CD4-positive, alpha-beta T cell (primary cell): ENCODE results near the gene E2F4. TPM values are rescaled to one million over a fixed set of nuclear protein-coding genes. Genes with fewer than 3 reads are reported as not detected.
A peak's percentile ranks its signal among the peaks of the same experiment; 100 is the strongest.

Experiments used
- ATAC-seq: fragments of 200-7000 bp; cut with Tn5 transposase; one replicate; pipeline ENCODE4 v1.10.0; 2022; ENCODE audit warnings: mild to moderate bottlenecking; ENCODE audit not compliant: poor library complexity
- CTCF ChIA-PET: fragments of 350-600 bp; sonication (Branson Sonifier 250); formaldehyde crosslinking; loops from one replicate; lab custom pipeline; 2021; ENCODE audit warnings: antibody characterized with exemption, inconsistent platforms; lab: Charles Lee
- POLR2A ChIA-PET: fragments of 350-600 bp; sonication (Branson Sonifier 250); formaldehyde crosslinking; loops from one replicate; lab custom pipeline; 2021; ENCODE audit warnings: antibody characterized with exemption, inconsistent platforms; lab: Charles Lee
- DNase-seq, 14 experiments: peaks; one replicate each; pipeline ENCODE4 v3.0.0-alpha.2; 2013 to 2020; ENCODE audit warnings: mixed read lengths in 2 of 14
- H3K27ac ChIP-seq, 2 donors: one replicate each; pipeline versions ENCODE4 v1.5.1 to v1.7.0; 2013; ENCODE audit warnings: low read length in 2 of 2, low read depth in 1 of 2, mild to moderate bottlenecking in 1 of 2
- H3K27me3 ChIP-seq, 2 experiments: 1 replicate in 1 of 2; 2 replicates in 1 of 2; pipeline versions ENCODE4 v1.6.1 to v1.7.0; 2013; ENCODE audit warnings: low read length in 2 of 2, control low read depth in 1 of 2, mild to moderate bottlenecking in 1 of 2, moderate library complexity in 1 of 2; ENCODE audit not compliant: insufficient read depth in 2 of 2, control insufficient read depth in 1 of 2
- H3K36me3 ChIP-seq: one replicate; pipeline ENCODE4 v1.6.1; 2013; ENCODE audit warnings: low read length, control low read depth; ENCODE audit not compliant: insufficient read depth
- H3K4me1 ChIP-seq: one replicate; pipeline ENCODE4 v1.6.1; 2013; ENCODE audit warnings: low read length, control low read depth; ENCODE audit not compliant: insufficient read depth
- H3K4me3 ChIP-seq: one replicate; pipeline ENCODE4 v1.5.1; 2013; ENCODE audit warnings: mild to moderate bottlenecking, low read length, moderate library complexity
- H3K9me3 ChIP-seq, 2 experiments: 1 replicate in 1 of 2; 2 replicates in 1 of 2; pipeline versions ENCODE4 v1.6.1 to v1.7.0; 2013; ENCODE audit warnings: low read length in 2 of 2, mild to moderate bottlenecking in 2 of 2, control low read depth in 1 of 2, moderate library complexity in 1 of 2; ENCODE audit not compliant: control insufficient read depth in 1 of 2, insufficient read depth in 1 of 2
- H3K27ac Mint-ChIP-seq: one replicate; pipeline ENCODE4 v1.8.0; 2020; ENCODE audit warnings: mixed read lengths
- H3K27me3 Mint-ChIP-seq: one replicate; pipeline ENCODE4 v1.8.0; 2021; ENCODE audit warnings: mixed read lengths
- H3K36me3 Mint-ChIP-seq: one replicate; pipeline ENCODE4 v1.8.0; 2021; ENCODE audit warnings: low read depth, mixed read lengths
- H3K4me1 Mint-ChIP-seq: one replicate; pipeline ENCODE4 v1.8.0; 2021; ENCODE audit warnings: low read depth, mixed read lengths
- H3K4me3 Mint-ChIP-seq: one replicate; pipeline ENCODE4 v1.8.0; 2020; ENCODE audit warnings: mild to moderate bottlenecking, mixed read lengths
- H3K9me3 Mint-ChIP-seq: one replicate; pipeline ENCODE4 v1.8.0; 2020; ENCODE audit warnings: mixed read lengths
- CTCF ChIP-seq: fragments of 200-600 bp; IDR thresholded peaks from one replicate; pipeline ENCODE4 v1.8.0; 2022; ENCODE audit warnings: antibody characterized with exemption, mild to moderate bottlenecking
- intact Hi-C, 2 experiments: fragments of 100-400 bp; cut with DNase I in 1 of 2; cut with micrococcal nuclease in 1 of 2; formaldehyde crosslinking; loops; one replicate each; pipeline versions ENCODE4 v1.15.1 to v1.9.0; 2023 to 2025; cut with DNase I, micrococcal nuclease
- total RNA-seq, 174 experiments: library from RNA in 2 of 174; stranded (reverse) in 2 of 174; gene quantifications; one replicate each; pipeline ENCODE4 v1.2.3 and lab custom pipeline; 2021 to 2026

Gene E2F4
- total RNA-seq, 2 experiments from 2014 or later: 50.9 to 56.1 TPM

- ChIA-PET POLR2A (interaction anchor here (0.8 to 5.5 kb wide), 6 partner anchors 11 to 268 kb away, joined by 3 to 51 read pairs (median 16); partner anchors contain the start of genes B3GNT9, FHOD1 and MATCAP1), CTCF (interaction anchor here (4.0 kb wide), 1 partner anchor 24 kb away, joined by 20 read pairs; no protein-coding TSS in a partner anchor)
- DNase-seq (peak in 1 of 14 experiments; percentile 35), ATAC-seq (no peak)
- Histone ChIP-seq H3K27me3 (peaks cover 40 to 49% of the 10 kb centered on the region in 2 experiments), H3K4me3 (peak overlapping the region; percentile 100), H3K4me1 (peaks cover 84% of the 10 kb centered on the region), H3K27ac (no peak overlapping the region), H3K9me3 (peaks cover 0 to 23% of the 10 kb centered on the region in 2 experiments), H3K36me3 (no peaks in the 10 kb centered on the region)
- H3K36me3 Mint-ChIP-seq: peaks cover 20% of the 10 kb centered on the region
- intact Hi-C loops: loop anchor here (2.0 kb wide), 2 partner anchors 21 to 133 kb away; partner anchors contain the start of genes MATCAP1 (in 2 of the 2) and CBFB (in 1 of the 2)
- H3K9me3 Mint-ChIP-seq: no peaks in the 10 kb centered on the region
- no peak for TF ChIP-seq CTCF
- H3K27me3 Mint-ChIP-seq: peaks cover 50% of the 10 kb centered on the region
- H3K27ac Mint-ChIP-seq: no peak overlapping the region
- peak overlapping the region; percentile 75 for H3K4me3 Mint-ChIP-seq
- peaks cover 50% of the 10 kb centered on the region for H3K4me1 Mint-ChIP-seq
Observed at GRCh38 chr16:67161595-67162058, 30.3 kb upstream of the E2F4 start.

- Histone ChIP-seq H3K27me3 (peaks cover 50 to 59% of the 10 kb centered on the region in 2 experiments), H3K4me1 (peaks cover 74% of the 10 kb centered on the region), H3K36me3 (no peaks in the 10 kb centered on the region), H3K9me3 (peaks cover 0 to 23% of the 10 kb centered on the region in 2 experiments), H3K4me3 (peak overlapping the region; percentile 32), H3K27ac (no peak overlapping the region)
- ATAC-seq (no peak), DNase-seq (no peak)
- CTCF ChIA-PET: interaction anchor here (0.6 to 4.0 kb wide), 5 partner anchors 7 to 288 kb away, joined by 3 to 20 read pairs (median 5); no protein-coding TSS in a partner anchor
- intact Hi-C loops: loop anchor here in 1 of 2 experiments (2.0 kb wide), 1 partner anchor 20 kb away; the partner anchor contains the start of gene MATCAP1
- Mint-ChIP-seq H3K27me3 (peaks cover 60% of the 10 kb centered on the region), H3K36me3 (peaks cover 20% of the 10 kb centered on the region), H3K27ac (no peak overlapping the region), H3K9me3 (no peaks in the 10 kb centered on the region), H3K4me1 (peaks cover 39% of the 10 kb centered on the region), H3K4me3 (peak overlapping the region; percentile 75)
- POLR2A ChIA-PET: interaction anchor here (0.9 to 5.5 kb wide), 5 partner anchors 12 to 150 kb away, joined by 3 to 51 read pairs (median 3); partner anchors contain the start of genes FHOD1 and MATCAP1
- TF ChIP-seq CTCF: no peak
Observed at GRCh38 chr16:67162506-67163163, 29.3 kb upstream of the E2F4 start.

GRCh38 chr16:67163164-67163998, 28.6 kb upstream of the E2F4 start:
- DNase-seq (peak in 7 of 14 experiments; percentile 22 to 82 (median 49)), ATAC-seq (peak; percentile 2)
- H3K4me1 ChIP-seq: peaks cover 67% of the 10 kb centered on the region
- H3K27ac Mint-ChIP-seq: no peak overlapping the region
- H3K27me3 ChIP-seq: peaks cover 55 to 66% of the 10 kb centered on the region in 2 experiments
- intact Hi-C loops: loop anchor here in 1 of 2 experiments (2.0 kb wide), 1 partner anchor 19 kb away; the partner anchor contains the start of gene MATCAP1
- H3K4me1 Mint-ChIP-seq: peaks cover 35% of the 10 kb centered on the region
- no peak for TF ChIP-seq CTCF
- peaks cover 68% of the 10 kb centered on the region for H3K27me3 Mint-ChIP-seq
- CTCF ChIA-PET: interaction anchor here (0.8 to 2.7 kb wide), 4 partner anchors 8 to 293 kb away, joined by 3 to 12 read pairs (median 4); no protein-coding TSS in a partner anchor
- H3K9me3 Mint-ChIP-seq: no peaks in the 10 kb centered on the region
- peak overlapping the region; percentile 72 for H3K4me3 Mint-ChIP-seq
- POLR2A ChIA-PET: interaction anchor here (0.9 to 5.5 kb wide), 4 partner anchors 8 to 151 kb away, joined by 3 to 51 read pairs (median 12); partner anchors contain the start of gene MATCAP1
- H3K36me3 Mint-ChIP-seq: peaks cover 17% of the 10 kb centered on the region
- H3K9me3 ChIP-seq: peaks cover 0 to 23% of the 10 kb centered on the region in 2 experiments
- no peaks in the 10 kb centered on the region for H3K36me3 ChIP-seq
- peak overlapping the region; percentile 32 for H3K4me3 ChIP-seq
- H3K27ac ChIP-seq: no peak overlapping the region
